GM23338 (cell line): ENCODE data around the gene HBZ. TPM values are rescaled to one million over a fixed set of nuclear protein-coding genes. Genes with fewer than 3 reads are reported as not detected.

Source experiments
- ATAC-seq: fragments of 200-7000 bp; cut with Tn5 transposase; 3 replicates; pipeline ENCODE4 v1.9.1; 2020
- DNase-seq: peaks from one replicate; pipeline ENCODE4 v3.0.0-alpha.2; 2015; ENCODE audit warnings: low spot score
- H2AFZ ChIP-seq: fragments of 200-600 bp; sonication (generic); 2 replicates; pipeline ENCODE4 v1.8.0; 2016; ENCODE audit warnings: antibody characterized with exemption, mild to moderate bottlenecking, moderate library complexity
- H3F3A ChIP-seq: fragments of 200-600 bp; sonication (generic); replicated peaks from 2 replicates; pipeline ENCODE4 v1.8.0; 2017; ENCODE audit warnings: antibody characterized with exemption, mixed run types, low read depth
- H3K27ac ChIP-seq: fragments of 200-600 bp; sonication (generic); 2 replicates; pipeline ENCODE4 v1.6.1; 2016; ENCODE audit warnings: low read depth
- H3K27me3 ChIP-seq: fragments of 200-600 bp; sonication (generic); 2 replicates; pipeline ENCODE4 v1.8.0; 2016; ENCODE audit warnings: mild to moderate bottlenecking, mixed run types, moderate library complexity; ENCODE audit not compliant: insufficient read depth
- H3K36me3 ChIP-seq: fragments of 200-600 bp; sonication (generic); 2 replicates; pipeline ENCODE4 v1.8.0; 2016; ENCODE audit warnings: mild to moderate bottlenecking; ENCODE audit not compliant: insufficient read depth
- H3K4me1 ChIP-seq: fragments of 200-600 bp; sonication (generic); 2 replicates; pipeline ENCODE4 v1.8.0; 2016; ENCODE audit warnings: mild to moderate bottlenecking, moderate library complexity; ENCODE audit not compliant: insufficient read depth
- H3K4me2 ChIP-seq: fragments of 200-600 bp; sonication (generic); 2 replicates; pipeline ENCODE4 v1.7.1; 2017; ENCODE audit warnings: mixed run types
- H3K4me3 ChIP-seq: fragments of 200-600 bp; sonication (generic); 2 replicates; pipeline ENCODE4 v1.6.1; 2016; ENCODE audit warnings: mixed run types
- H3K79me2 ChIP-seq: fragments of 200-600 bp; sonication (generic); replicated peaks from 2 replicates; pipeline ENCODE4 v1.8.0; 2017; ENCODE audit warnings: mild to moderate bottlenecking; ENCODE audit not compliant: insufficient read depth
- H3K9me2 ChIP-seq: fragments of 200-600 bp; sonication (generic); 2 replicates; pipeline ENCODE4 v1.8.0; 2017; ENCODE audit not compliant: insufficient read depth
- H4K20me1 ChIP-seq: fragments of 200-600 bp; sonication (generic); replicated peaks from 2 replicates; pipeline ENCODE4 v1.8.0; 2017; ENCODE audit warnings: mild to moderate bottlenecking; ENCODE audit not compliant: insufficient read depth
- H3K27ac Mint-ChIP-seq: 2 replicates; pipeline ENCODE4 v1.8.0; 2020; ENCODE audit warnings: inconsistent platforms, mild to moderate bottlenecking, moderate library complexity, mixed read lengths
- H3K27me3 Mint-ChIP-seq: 3 replicates; pipeline ENCODE4 v1.8.0; 2022; ENCODE audit warnings: low read depth, mild to moderate bottlenecking, moderate library complexity, mixed read lengths, inconsistent platforms; ENCODE audit not compliant: insufficient read depth, poor library complexity
- H3K36me3 Mint-ChIP-seq: 3 replicates; pipeline ENCODE4 v1.8.0; 2021; ENCODE audit warnings: low read depth, mild to moderate bottlenecking, inconsistent platforms, moderate library complexity, mixed read lengths
- H3K4me1 Mint-ChIP-seq: 3 replicates; pipeline ENCODE4 v1.8.0; 2020; ENCODE audit warnings: mild to moderate bottlenecking, inconsistent platforms, mixed read lengths
- H3K4me3 Mint-ChIP-seq: 3 replicates; pipeline ENCODE4 v1.8.0; 2021; ENCODE audit warnings: moderate library complexity, mild to moderate bottlenecking, inconsistent platforms, mixed read lengths
- H3K9me3 Mint-ChIP-seq: 3 replicates; pipeline ENCODE4 v1.8.0; 2020; ENCODE audit warnings: moderate library complexity, mild to moderate bottlenecking, inconsistent platforms, mixed read lengths
- CREB1 ChIP-seq: fragments of 250-450 bp; sonication (Bioruptor Pico); IDR thresholded peaks from 2 replicates; pipeline ENCODE4 v1.5.0; 2020; ENCODE audit warnings: low read depth, mild to moderate bottlenecking, moderate library complexity
- CTCF ChIP-seq, 2 experiments: fragments of 200-600 bp in 1 of 2; sonication (generic) in 1 of 2; conservative IDR thresholded peaks; 2 replicates each; pipeline versions ENCODE4 v1.5.1 to v1.6.1; 2016 to 2017; ENCODE audit warnings: antibody characterized with exemption in 2 of 2, low read depth in 2 of 2, mild to moderate bottlenecking in 2 of 2, moderate library complexity in 1 of 2
- ETS1 ChIP-seq: IDR thresholded peaks from 2 replicates; pipeline ENCODE4 v1.6.1; 2016; ENCODE audit warnings: antibody characterized with exemption
- EZH2 ChIP-seq: fragments of 200-600 bp; sonication (generic); IDR thresholded peaks from one replicate; pipeline ENCODE4 v1.8.0; 2017; ENCODE audit warnings: antibody characterized with exemption, mild to moderate bottlenecking, low read depth; ENCODE audit not compliant: unreplicated experiment
- EZH2phosphoT487 ChIP-seq: fragments of 200-600 bp; sonication (generic); IDR thresholded peaks from one replicate; pipeline ENCODE4 v1.8.1; 2018; ENCODE audit warnings: antibody characterized with exemption; ENCODE audit not compliant: unreplicated experiment
- JUNB ChIP-seq: IDR thresholded peaks from one replicate; pipeline ENCODE4 v1.6.1; 2016; ENCODE audit warnings: antibody characterized with exemption; ENCODE audit not compliant: unreplicated experiment
- NANOG ChIP-seq: IDR thresholded peaks from 2 replicates; pipeline ENCODE4 v1.6.1; 2016; ENCODE audit warnings: antibody characterized with exemption, borderline replicate concordance
- POLR2AphosphoS5 ChIP-seq: IDR thresholded peaks from 2 replicates; pipeline ENCODE4 v1.6.1; 2016; ENCODE audit warnings: antibody characterized with exemption, low read depth
- REST ChIP-seq: IDR thresholded peaks from one replicate; pipeline ENCODE4 v1.6.1; 2018; ENCODE audit warnings: antibody characterized with exemption; ENCODE audit not compliant: unreplicated experiment
- STAT1 ChIP-seq: IDR thresholded peaks from one replicate; pipeline ENCODE4 v1.6.1; 2016; ENCODE audit warnings: antibody characterized with exemption; ENCODE audit not compliant: unreplicated experiment
- ZNF114 ChIP-seq: fragments of 250-450 bp; sonication (Bioruptor Pico); IDR thresholded peaks from 2 replicates; pipeline ENCODE4 v1.5.0; 2020; ENCODE audit warnings: mild to moderate bottlenecking, moderate library complexity
- ZNF331 ChIP-seq: fragments of 250-450 bp; sonication (Bioruptor Pico); IDR thresholded peaks from 2 replicates; pipeline ENCODE4 v1.5.0; 2020; ENCODE audit warnings: low read depth, mild to moderate bottlenecking, moderate library complexity
- polyA plus RNA-seq: library from polyadenylated mRNA; unstranded; fragments of >200 nt; fragmentation: Nextera tagmentation; extraction: Ambion mirVana; gene quantifications from 2 replicates; pipeline ENCODE4 v1.2.1, GENCODE V29; 2016
- total RNA-seq: library from RNA; depleted of rRNA; stranded (reverse); fragments of >200 nt; shearing (Covaris generic); gene quantifications from 2 replicates; pipeline ENCODE4 v1.2.3, GENCODE V29; 2014

The HBZ gene
- total and polyA plus RNA-seq, 2 experiments from 2014 or later: 0.39 TPM; not detected in 1

- no peak for TF ChIP-seq CTCF (conservative IDR thresholded peaks at IDR 0.05; ENCODE audit: low read depth in 2 of 2)
- TF ChIP-seq ZNF114 (CRISPR knock-in tag): no peak
- no peak for TF ChIP-seq EZH2
- no peak for TF ChIP-seq STAT1
- no peak for TF ChIP-seq ZNF331 (CRISPR knock-in tag)
- TF ChIP-seq ETS1: no peak
- TF ChIP-seq POLR2AphosphoS5: no peak
- no peak for TF ChIP-seq JUNB
- TF ChIP-seq REST: no peak
- TF ChIP-seq CREB1 (CRISPR knock-in tag): no peak
- no peak for TF ChIP-seq EZH2phosphoT487
- TF ChIP-seq NANOG: no peak
These were observed 14.4 kb upstream of the HBZ start (continued) for GRCh38 chr16:138049-138417.

GRCh38 chr16:140175-140857 is 12.1 kb upstream of the HBZ start:
- Histone ChIP-seq H3K27me3 (no peaks in the 10 kb centered on the region), H3K36me3 (no peaks in the 10 kb centered on the region), H3K27ac (no peak overlapping the region), H3K79me2 (peaks cover 22% of the 10 kb centered on the region), H3K4me3 (no peak overlapping the region), H3K4me1 (no peaks in the 10 kb centered on the region), H4K20me1 (no peaks in the 10 kb centered on the region), H3K4me2 (no peak overlapping the region), H2AFZ (no peak overlapping the region), H3K9me2 (no peaks in the 10 kb centered on the region), H3F3A (no peaks in the 10 kb centered on the region; the same call in none of the 2 replicates)
- TF ChIP-seq CTCF (conservative IDR thresholded peaks at IDR 0.05; ENCODE audit: low read depth in 2 of 2) (peak in 1 of 2 experiments; percentile 22; a peak in 1 of 4 replicates), STAT1 (no peak)
- H3K27ac Mint-ChIP-seq: no peak overlapping the region
- H3K36me3 Mint-ChIP-seq: peaks cover 3% of the 10 kb centered on the region; the same call in 1 of the 3 replicates
- H3K4me3 Mint-ChIP-seq: peak overlapping the region; percentile 23; the same call in 2 of the 3 replicates
- H3K27me3 Mint-ChIP-seq: peaks cover 17% of the 10 kb centered on the region
- DNase-seq (peak; percentile 70), ATAC-seq (no peak)
- no peaks in the 10 kb centered on the region; the same call in 2 of the 3 replicates for H3K4me1 Mint-ChIP-seq
- peaks cover 4% of the 10 kb centered on the region; the same call in 2 of the 3 replicates for H3K9me3 Mint-ChIP-seq
